GM23248 (cell line): ENCODE data around the gene ATP2B2. TPM values are rescaled to one million over a fixed set of nuclear protein-coding genes. Genes with fewer than 3 reads are reported as not detected.
"Not testable (repeated sequence)": the region's sequence is repeated elsewhere in the genome, so short reads cannot be mapped to it uniquely, and the experiment has no call there.

Source experiments
- DNase-seq: peaks from one replicate; pipeline ENCODE4 v3.0.0-alpha.2; 2015
- H2AFZ ChIP-seq: fragments of 200-600 bp; sonication (generic); 2 replicates; pipeline ENCODE4 v1.6.1; 2016; ENCODE audit warnings: antibody characterized with exemption
- H3F3A ChIP-seq: fragments of 200-600 bp; sonication (generic); 2 replicates; pipeline ENCODE4 v1.6.1; 2016; ENCODE audit warnings: mild to moderate bottlenecking, antibody characterized with exemption, mixed run types; ENCODE audit not compliant: insufficient read depth
- H3K27ac ChIP-seq: fragments of 200-600 bp; sonication (generic); 2 replicates; pipeline ENCODE4 v1.5.1; 2016; ENCODE audit warnings: mild to moderate bottlenecking
- H3K27me3 ChIP-seq: fragments of 200-600 bp; sonication (generic); replicated peaks from 2 replicates; pipeline ENCODE4 v1.6.1; 2016; ENCODE audit warnings: mild to moderate bottlenecking; ENCODE audit not compliant: insufficient read depth
- H3K36me3 ChIP-seq: fragments of 200-600 bp; sonication (generic); 2 replicates; pipeline ENCODE4 v1.6.1; 2016; ENCODE audit warnings: low read depth, mild to moderate bottlenecking
- H3K4me1 ChIP-seq: fragments of 200-600 bp; sonication (generic); 2 replicates; pipeline ENCODE4 v1.6.1; 2016; ENCODE audit warnings: mild to moderate bottlenecking; ENCODE audit not compliant: insufficient read depth
- H3K4me2 ChIP-seq: fragments of 200-600 bp; sonication (generic); one replicate; pipeline ENCODE4 v1.6.1; 2016; ENCODE audit warnings: mild to moderate bottlenecking; ENCODE audit not compliant: unreplicated experiment
- H3K4me3 ChIP-seq: fragments of 200-600 bp; sonication (generic); 2 replicates; pipeline ENCODE4 v1.5.1; 2016; ENCODE audit warnings: mild to moderate bottlenecking
- H3K79me2 ChIP-seq: fragments of 200-600 bp; sonication (generic); 2 replicates; pipeline ENCODE4 v1.6.1; 2016; ENCODE audit warnings: mild to moderate bottlenecking; ENCODE audit not compliant: insufficient read depth
- H3K9ac ChIP-seq: fragments of 200-600 bp; sonication (generic); 2 replicates; pipeline ENCODE4 v1.6.1; 2016; ENCODE audit warnings: mild to moderate bottlenecking
- H3K9me2 ChIP-seq: fragments of 200-600 bp; sonication (generic); 2 replicates; pipeline ENCODE4 v1.6.1; 2016; ENCODE audit warnings: mixed run types, mild to moderate bottlenecking, moderate library complexity; ENCODE audit not compliant: insufficient read depth
- H3K9me3 ChIP-seq: fragments of 200-600 bp; sonication (generic); one replicate; pipeline ENCODE4 v1.6.1; 2017; ENCODE audit warnings: low read depth
- H4K20me1 ChIP-seq: fragments of 200-600 bp; sonication (generic); 2 replicates; pipeline ENCODE4 v1.6.0; 2016; ENCODE audit not compliant: insufficient read depth
- EZH2 ChIP-seq: fragments of 200-600 bp; sonication (generic); IDR thresholded peaks from 2 replicates; pipeline ENCODE4 v1.6.1; 2018; ENCODE audit warnings: antibody characterized with exemption, mild to moderate bottlenecking; ENCODE audit not compliant: insufficient read depth, poor library complexity, severe bottlenecking
- EZH2phosphoT487 ChIP-seq: fragments of 200-600 bp; sonication (generic); IDR thresholded peaks from 2 replicates; pipeline ENCODE4 v1.6.1; 2018; ENCODE audit warnings: antibody characterized with exemption, moderate library complexity, mild to moderate bottlenecking, low read depth; ENCODE audit not compliant: insufficient read depth
- WGBS, 2 experiments: methylation state at CpG; one replicate each; pipeline ENCODE4 v1.1.6; 2015 to 2017; ENCODE audit warnings: low lambda C conversion rate in 2 of 2, low coverage in 1 of 2; ENCODE audit errors: missing lambda C conversion rate in 2 of 2; 5-methylcytosine and 5-hydroxymethylcytosine counted together
- in situ Hi-C: fragments of 300-500 bp; cut with MboI; formaldehyde crosslinking; loops from 2 replicates; pipeline ENCODE4 v1.15.0; 2020
- polyA plus RNA-seq: library from polyadenylated mRNA; unstranded; fragments of >200 nt; fragmentation: Nextera tagmentation; extraction: Ambion mirVana; gene quantifications from 2 replicates; pipeline ENCODE4 v1.2.1, GENCODE V29; 2016
- total RNA-seq: library from RNA; depleted of rRNA; stranded (reverse); fragments of >200 nt; shearing (Covaris generic); gene quantifications from 2 replicates; pipeline ENCODE4 v1.2.3, GENCODE V29; 2014

Gene ATP2B2
- total and polyA plus RNA-seq, 2 experiments from 2014 or later: not detected

- Histone ChIP-seq H3K79me2 (peaks cover 8% of the 10 kb centered on the region; the same call in 1 of the 2 replicates), H3F3A (peaks cover 55% of the 10 kb centered on the region), H3K9me3 (no peaks in the 10 kb centered on the region), H3K4me1 (no peaks in the 10 kb centered on the region), H3K9me2 (no peaks in the 10 kb centered on the region), H3K36me3 (peaks cover 15% of the 10 kb centered on the region; the same call in 1 of the 2 replicates), H3K9ac (no peak overlapping the region), H3K4me3 (no peak overlapping the region), H3K27ac (0 out of 2 replicates have a peak overlapping the region, but pooled peaks have one; percentile 27), H2AFZ (no peak overlapping the region), H4K20me1 (no peaks in the 10 kb centered on the region), H3K4me2 (no peak overlapping the region), H3K27me3 (no peaks in the 10 kb centered on the region)
- in situ Hi-C loops: no loop called here
- no peak for TF ChIP-seq EZH2phosphoT487
- TF ChIP-seq EZH2: no peak
- WGBS, 2 experiments: 76 to 77% methylated on average over 2 of the region's 2 CpGs
- DNase-seq: peak; percentile 18
Observed at GRCh38 chr3:10299175-10299574, 206.2 kb downstream of the ATP2B2 start.

GRCh38 chr3:10298064-10298463 is 207.3 kb downstream of the ATP2B2 start:
- H3K9ac ChIP-seq, H3K79me2 ChIP-seq, H3K27me3 ChIP-seq, in situ Hi-C loops, H2AFZ ChIP-seq, H3K4me1 ChIP-seq, H3K4me3 ChIP-seq, H3K9me3 ChIP-seq, H3K27ac ChIP-seq, H3K9me2 ChIP-seq, H3K4me2 ChIP-seq, DNase-seq, H4K20me1 ChIP-seq: not testable (repeated sequence)
- peaks cover 48% of the 10 kb centered on the region for H3F3A ChIP-seq
- WGBS, 2 experiments: 83% methylated on average over 1 of the region's 1 CpG; no CpG with 5 or more reads in 1 of the 2 experiments
- H3K36me3 ChIP-seq: peaks cover 12% of the 10 kb centered on the region; the same call in 1 of the 2 replicates

GRCh38 chr3:10294030-10294586 is 211.3 kb downstream of the ATP2B2 start:
- Histone ChIP-seq H2AFZ (no peak overlapping the region), H3K4me3 (no peak overlapping the region), H3K9me3 (no peaks in the 10 kb centered on the region), H3K4me1 (no peaks in the 10 kb centered on the region), H3K79me2 (0 out of 2 replicates have a peak, but pooled peaks cover under 1% of the 10 kb centered on the region), H3K27me3 (no peaks in the 10 kb centered on the region), H4K20me1 (no peaks in the 10 kb centered on the region), H3K27ac (no peak overlapping the region), H3K9me2 (no peaks in the 10 kb centered on the region), H3K9ac (no peak overlapping the region), H3K36me3 (no peaks in the 10 kb centered on the region), H3K4me2 (no peak overlapping the region), H3F3A (peaks cover 15% of the 10 kb centered on the region; the same call in 1 of the 2 replicates)
- DNase-seq: no peak
- in situ Hi-C loops: no loop called here
- TF ChIP-seq EZH2phosphoT487: no peak
- no peak for TF ChIP-seq EZH2
- WGBS, 2 experiments: 95% methylated on average over 12 of the region's 12 CpGs

GRCh38 chr3:10292505-10293419 is 212.6 kb downstream of the ATP2B2 start, which contains the start of gene GHRL:
TSS of gene GHRL (minus strand) at chr3:10292947. CDS start at chr3:10290180, 2,767 bp downstream.
- no peak within 1 kb of the TSS for H3K4me2 ChIP-seq

More at GRCh38 chr3:10292505-10293419, 212.6 kb downstream of the ATP2B2 start, which contains the start of gene GHRL:
- Histone ChIP-seq H3K9me3 (no peaks in the 10 kb centered on the region), H3K27ac (no peak within 1 kb of the TSS), H3F3A (peaks cover 11% of the 10 kb centered on the region; the same call in 1 of the 2 replicates), H3K4me3 (no peak within 1 kb of the TSS), H3K27me3 (no peaks in the 10 kb centered on the region), H2AFZ (no peak within 1 kb of the TSS), H4K20me1 (no peaks in the 10 kb centered on the region), H3K9me2 (no peaks in the 10 kb centered on the region), H3K79me2 (no peaks in the 10 kb centered on the region), H3K36me3 (no peaks in the 10 kb centered on the region), H3K4me1 (no peaks in the 10 kb centered on the region), H3K9ac (no peak within 1 kb of the TSS)
- no peak for DNase-seq
- in situ Hi-C loops: no loop called here
- no peak for TF ChIP-seq EZH2
- TF ChIP-seq EZH2phosphoT487: no peak
- 95 to 96% methylated on average over 12 of the region's 12 CpGs for WGBS, 2 experiments
